CD1c-positive myeloid dendritic cell (primary cell): ENCODE measurements around the gene TAF11L8.
"Not testable (repeated sequence)": the region's sequence is repeated elsewhere in the genome, so short reads cannot be mapped to it uniquely, and the experiment has no call there.

Experiments
- DNase-seq: peaks from one replicate; pipeline ENCODE4 v3.0.0-alpha.2; 2016; ENCODE audit errors: extremely low spot score

TAF11L8 gene

GRCh38 chr5:17590860-17591259 is at the start of gene TAF11L8:
TSS of gene TAF11L8 (minus strand) at chr5:17590960.
- DNase-seq, result not testable (repeated sequence)

GRCh38 chr5:17634160-17634559 is 43.4 kb upstream of the TAF11L8 start, which contains the start of gene TAF11L14:
TSS of gene TAF11L14 (plus strand) at chr5:17634460.
- DNase-seq, result no peak

GRCh38 chr5:17631788-17632187 is 41.0 kb upstream of the TAF11L8 start, which contains the start of gene TAF11L13:
TSS of gene TAF11L13 (plus strand) at chr5:17632088.
- not testable (repeated sequence) for DNase-seq

GRCh38 chr5:17625686-17626085 is 34.9 kb upstream of the TAF11L8 start:
- DNase-seq, result no peak

- no peak for DNase-seq
These were observed 29.9 kb upstream of the TAF11L8 start for GRCh38 chr5:17620627-17621026.

GRCh38 chr5:17619354-17619753 is 28.6 kb upstream of the TAF11L8 start:
- no peak for DNase-seq

GRCh38 chr5:17614872-17615605 is 24.3 kb upstream of the TAF11L8 start:
- DNase-seq, result no peak

GRCh38 chr5:17610092-17610491 is 19.3 kb upstream of the TAF11L8 start, which contains the start of gene TAF11L12:
TSS of gene TAF11L12 (plus strand) at chr5:17610392.
- DNase-seq, result not testable (repeated sequence)

GRCh38 chr5:17607461-17607860 is 16.7 kb upstream of the TAF11L8 start:
- not testable (repeated sequence) for DNase-seq

GRCh38 chr5:17604951-17605350 is 14.2 kb upstream of the TAF11L8 start:
- no peak for DNase-seq

- not testable (repeated sequence) for DNase-seq
These were observed 13.1 kb upstream of the TAF11L8 start, which contains the start of gene TAF11L11 for GRCh38 chr5:17603880-17604279. TSS of gene TAF11L11 (plus strand) at chr5:17604183.

- not testable (repeated sequence) for DNase-seq
These were observed 7.0 kb upstream of the TAF11L8 start, which contains the start of gene TAF11L10 for GRCh38 chr5:17597728-17598127. TSS of gene TAF11L10 (minus strand) at chr5:17597828.

GRCh38 chr5:17594255-17594654 is 3.5 kb upstream of the TAF11L8 start, which contains the start of gene TAF11L9:
TSS of gene TAF11L9 (minus strand) at chr5:17594394.
- DNase-seq, result not testable (repeated sequence)

GRCh38 chr5:17585658-17586057 is 5.1 kb downstream of the TAF11L8 start, which contains the start of gene TAF11L7:
TSS of gene TAF11L7 (minus strand) at chr5:17585758.
- not testable (repeated sequence) for DNase-seq
